Pulmonary artery endothelial cell (primary cell): ENCODE data around the gene MPZL2. TPM values are rescaled to one million over a fixed set of nuclear protein-coding genes. Genes with fewer than 3 reads are reported as not detected.

Experiments used
- total RNA-seq: library from RNA; depleted of rRNA; stranded (reverse); fragments of >200 nt; gene quantifications from 2 replicates; pipeline ENCODE4 v1.2.3, GENCODE V29; 2014

The MPZL2 gene
- total RNA-seq, 1 donor from 2014 or later: 116 TPM

Other genes with a start within 250 kb of the MPZL2 start
- gene TMPRSS4, start 187.2 kb downstream of the MPZL2 start, total RNA-seq: not detected in 2 replicates
- not detected in 2 replicates for gene SMIM35, start 177.3 kb downstream of the MPZL2 start, total RNA-seq
- 0.13 and 0.21 TPM in 2 replicates for gene SCN4B, start 111.5 kb downstream of the MPZL2 start, total RNA-seq
- not detected in 2 replicates for gene SCN2B, start 87.7 kb downstream of the MPZL2 start, total RNA-seq
- 0.13 and 0.35 TPM in 2 replicates for gene JAML, start 39.3 kb downstream of the MPZL2 start, total RNA-seq
- gene MPZL3, start 11.9 kb downstream of the MPZL2 start, total RNA-seq: 11.5 and 14.2 TPM in 2 replicates
- gene CD3E, start 40.4 kb upstream of the MPZL2 start, total RNA-seq: not detected in 2 replicates
- gene CD3D, start 78.4 kb upstream of the MPZL2 start, total RNA-seq: not detected in 2 replicates
- gene CD3G, start 80.0 kb upstream of the MPZL2 start, total RNA-seq: not detected in 2 replicates
- 29.9 and 38.4 TPM in 2 replicates for gene UBE4A, start 95.3 kb upstream of the MPZL2 start, total RNA-seq
- gene ATP5MG, start 137.3 kb upstream of the MPZL2 start, total RNA-seq: 69.5 and 96.9 TPM in 2 replicates
- gene KMT2A, start 172.2 kb upstream of the MPZL2 start, total RNA-seq: 20.0 and 29.7 TPM in 2 replicates